Cardiac muscle cell (in vitro differentiated cells and primary cell): ENCODE measurements around the gene RAG1. TPM values are rescaled to one million over a fixed set of nuclear protein-coding genes. Genes with fewer than 3 reads are reported as not detected.

Experiments used
- DNase-seq, 2 donors: peaks; one replicate each; pipeline versions ENCODE4 v3.0.0 to v3.0.0-alpha.2; 2010 to 2017; ENCODE audit warnings: low read depth in 1 of 2, low spot score in 1 of 2
- H3K27ac ChIP-seq: fragments of 200-600 bp; sonication (generic); 2 replicates; pipeline ENCODE4 v1.5.1; 2016
- H3K27me3 ChIP-seq: fragments of 200-600 bp; sonication (generic); 2 replicates; pipeline ENCODE4 v1.6.0; 2016; ENCODE audit warnings: control low read depth
- H3K36me3 ChIP-seq: fragments of 200-600 bp; sonication (generic); 2 replicates; pipeline ENCODE4 v1.5.1; 2016; ENCODE audit warnings: control low read depth
- H3K4me1 ChIP-seq: fragments of 200-600 bp; sonication (generic); 2 replicates; pipeline ENCODE4 v1.8.1; 2017; ENCODE audit warnings: low read depth, mild to moderate bottlenecking, mixed run types
- H3K4me3 ChIP-seq: fragments of 200-600 bp; sonication (generic); 2 replicates; pipeline ENCODE4 v1.5.1; 2016; ENCODE audit warnings: mild to moderate bottlenecking
- H3K9me3 ChIP-seq: fragments of 200-600 bp; sonication (generic); 2 replicates; pipeline ENCODE4 v1.5.1; 2017; ENCODE audit warnings: low read depth, mild to moderate bottlenecking, control low read depth
- CTCF ChIP-seq: IDR thresholded peaks from 2 replicates; pipeline ENCODE4 v1.5.1; 2012; ENCODE audit warnings: low read depth, mild to moderate bottlenecking, low read length
- polyA plus RNA-seq: library from polyadenylated mRNA; unstranded; fragments of >200 nt; fragmentation: Nextera tagmentation; extraction: Ambion mirVana; gene quantifications from 2 replicates; pipeline ENCODE4 v1.2.1, GENCODE V29; 2016
- total RNA-seq: library from RNA; depleted of rRNA; stranded (reverse); fragments of >200 nt; gene quantifications from 2 replicates; pipeline ENCODE4 v1.2.3, GENCODE V29; 2016

The RAG1 gene
- total and polyA plus RNA-seq, 2 experiments from 2014 or later, result 0.66 TPM; not detected in 1

DNA sequence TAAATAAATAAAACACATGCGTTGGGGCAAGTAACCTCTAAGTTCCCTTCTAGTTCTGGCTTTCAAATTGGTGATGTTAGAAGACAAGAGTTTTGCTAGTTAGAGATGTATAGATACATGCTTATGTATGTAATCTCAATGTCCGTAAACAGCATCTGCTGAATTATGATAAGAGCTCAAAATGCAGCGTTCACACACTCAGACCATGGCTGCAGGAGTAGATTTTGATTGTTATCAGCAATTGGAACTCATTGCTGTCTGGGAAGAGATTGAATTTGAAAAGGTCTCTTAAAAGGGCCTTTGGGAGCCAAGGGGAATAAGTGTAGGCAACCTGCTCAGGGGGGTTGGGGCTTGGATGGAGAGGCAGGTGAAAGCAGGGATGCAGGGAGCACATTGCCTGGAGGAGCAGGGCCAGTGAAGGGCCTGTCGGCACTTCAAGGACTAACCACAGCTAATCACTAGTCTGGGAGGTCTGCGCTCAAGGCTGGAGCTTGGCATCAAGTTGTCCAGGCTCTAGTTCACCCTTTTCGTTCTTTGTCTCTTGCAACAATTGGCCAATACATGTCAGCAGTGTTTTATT, 2.7 kb upstream of the RAG1 start:
- peak in 1 of 2 donors; percentile 60 for DNase-seq
- Histone ChIP-seq H3K9me3 (no peaks in the 10 kb centered on the region), H3K4me3 (no peak overlapping the region), H3K36me3 (no peaks in the 10 kb centered on the region), H3K27me3 (peaks cover 7% of the 10 kb centered on the region), H3K4me1 (peaks cover 3% of the 10 kb centered on the region), H3K27ac (no peak overlapping the region)
- TF ChIP-seq CTCF, result no peak

- no peaks in the 10 kb centered on the region for H3K9me3 ChIP-seq
- no peak overlapping the region for H3K27ac ChIP-seq
- peaks cover 3% of the 10 kb centered on the region for H3K4me1 ChIP-seq
- no peak for TF ChIP-seq CTCF
- no peak for DNase-seq
- H3K4me3 ChIP-seq, result no peak overlapping the region
- no peaks in the 10 kb centered on the region for H3K36me3 ChIP-seq
- peaks cover 21% of the 10 kb centered on the region for H3K27me3 ChIP-seq
These were observed 1.3 kb upstream of the RAG1 start for GRCh38 chr11:36566407-36567053.

DNA sequence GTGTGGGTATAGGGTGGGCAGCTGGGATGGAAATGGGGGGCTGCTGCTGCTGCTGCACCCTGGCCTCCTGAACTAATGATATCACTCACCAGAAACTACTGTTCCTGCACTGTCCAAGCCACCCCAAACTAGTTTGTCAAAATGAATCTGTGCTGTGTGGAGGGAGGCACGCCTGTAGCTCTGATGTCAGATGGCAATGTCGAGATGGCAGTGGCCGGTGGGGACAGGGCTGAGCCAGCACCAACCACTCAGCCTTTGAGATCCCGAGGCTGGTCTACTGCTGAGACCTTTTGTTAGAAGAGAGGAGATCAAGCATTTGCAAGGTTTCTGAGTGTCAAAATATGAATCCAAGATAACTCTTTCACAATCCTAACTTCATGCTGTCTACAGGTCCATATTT, 1.3 kb downstream of the RAG1 start:
- Histone ChIP-seq H3K36me3 (no peaks in the 10 kb centered on the region), H3K27me3 (peaks cover 25% of the 10 kb centered on the region), H3K4me1 (peaks cover 3% of the 10 kb centered on the region), H3K27ac (no peak overlapping the region), H3K9me3 (no peaks in the 10 kb centered on the region), H3K4me3 (no peak overlapping the region)
- no peak for TF ChIP-seq CTCF
- DNase-seq, result no peak

GRCh38 chr11:36574486-36574885, 6.7 kb downstream of the RAG1 start:
- DNase-seq, result no peak
- Histone ChIP-seq H3K4me1 (no peaks in the 10 kb centered on the region), H3K27me3 (peaks cover 19% of the 10 kb centered on the region), H3K4me3 (no peak overlapping the region), H3K9me3 (no peaks in the 10 kb centered on the region), H3K36me3 (no peaks in the 10 kb centered on the region), H3K27ac (no peak overlapping the region)
- no peak for TF ChIP-seq CTCF

DNA sequence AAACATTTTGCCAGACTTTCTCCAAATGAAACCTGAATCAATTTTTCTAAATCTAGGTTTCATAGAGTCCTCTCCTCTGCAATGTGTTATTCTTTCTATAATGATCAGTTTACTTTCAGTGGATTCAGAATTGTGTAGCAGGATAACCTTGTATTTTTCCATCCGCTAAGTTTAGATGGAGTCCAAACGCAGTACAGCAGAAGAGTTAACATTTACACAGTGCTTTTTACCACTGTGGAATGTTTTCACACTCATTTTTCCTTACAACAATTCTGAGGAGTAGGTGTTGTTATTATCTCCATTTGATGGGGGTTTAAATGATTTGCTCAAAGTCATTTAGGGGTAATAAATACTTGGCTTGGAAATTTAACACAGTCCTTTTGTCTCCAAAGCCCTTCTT, 9.6 kb downstream of the RAG1 start:
- no peak for DNase-seq
- no peaks in the 10 kb centered on the region for H3K9me3 ChIP-seq
- no peak overlapping the region for H3K4me3 ChIP-seq
- H3K36me3 ChIP-seq, result no peaks in the 10 kb centered on the region
- TF ChIP-seq CTCF, result no peak
- no peaks in the 10 kb centered on the region for H3K27me3 ChIP-seq
- H3K27ac ChIP-seq, result no peak overlapping the region
- H3K4me1 ChIP-seq, result no peaks in the 10 kb centered on the region
